UCSD-AML1 (cell line): ENCODE results near the gene GPR89A.
A peak's percentile ranks its signal among the peaks of the same experiment; 100 is the strongest.
"Not testable (repeated sequence)": the region's sequence is repeated elsewhere in the genome, so short reads cannot be mapped to it uniquely, and the experiment has no call there.

Source experiments
- DNase-seq: peaks from one replicate; lab custom pipeline; 2025; ENCODE audit not compliant: unreplicated experiment; lab: John Stamatoyannopoulos, UW

Gene GPR89A

DNA sequence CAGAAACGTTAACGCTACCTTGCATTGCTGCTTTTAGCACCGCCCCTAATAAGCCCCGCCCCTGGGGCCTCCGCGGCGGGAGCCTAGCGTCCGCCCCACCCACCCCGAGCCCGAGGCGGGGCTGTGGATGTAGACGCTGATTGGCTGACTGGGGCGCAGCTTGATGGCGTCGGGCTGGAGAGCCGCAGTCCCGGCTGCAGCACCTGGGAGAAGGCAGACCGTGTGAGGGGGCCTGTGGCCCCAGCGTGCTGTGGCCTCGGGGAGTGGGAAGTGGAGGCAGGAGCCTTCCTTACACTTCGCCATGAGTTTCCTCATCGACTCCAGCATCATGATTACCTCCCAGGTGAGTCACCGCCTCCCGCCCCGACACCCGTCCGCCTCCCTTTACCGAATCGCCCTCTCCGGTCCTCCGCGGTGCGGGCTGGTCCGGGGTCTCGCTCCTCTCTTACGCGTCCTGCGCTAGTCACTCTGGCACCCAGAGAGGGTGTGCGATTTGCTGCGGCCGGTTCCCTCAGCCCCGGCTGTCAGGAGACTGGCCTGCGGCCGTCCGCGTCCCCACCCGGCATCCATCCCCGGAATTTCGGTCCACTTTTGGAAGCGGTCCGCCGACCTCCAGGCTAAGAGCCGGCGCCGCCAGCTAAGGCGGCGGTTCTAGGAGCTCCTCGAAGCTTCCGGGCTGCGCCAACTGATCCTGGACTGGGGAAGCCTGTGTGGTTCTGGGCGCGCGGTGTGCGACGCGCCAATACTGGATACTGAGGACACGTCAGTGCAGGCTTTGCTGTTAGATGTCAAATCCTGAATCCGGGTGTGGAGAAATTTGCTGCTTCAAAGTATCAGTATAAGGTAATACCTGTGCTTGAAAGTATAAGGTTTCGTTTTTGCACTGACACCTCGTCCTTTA is at the start of gene GPR89A:
Gene GPR89A, plus strand, starts transcription at position 156 of the 901 bp plus-strand sequence. Its CDS starts 146 bp downstream, at position 302.
- peak; percentile 93 for DNase-seq

DNA sequence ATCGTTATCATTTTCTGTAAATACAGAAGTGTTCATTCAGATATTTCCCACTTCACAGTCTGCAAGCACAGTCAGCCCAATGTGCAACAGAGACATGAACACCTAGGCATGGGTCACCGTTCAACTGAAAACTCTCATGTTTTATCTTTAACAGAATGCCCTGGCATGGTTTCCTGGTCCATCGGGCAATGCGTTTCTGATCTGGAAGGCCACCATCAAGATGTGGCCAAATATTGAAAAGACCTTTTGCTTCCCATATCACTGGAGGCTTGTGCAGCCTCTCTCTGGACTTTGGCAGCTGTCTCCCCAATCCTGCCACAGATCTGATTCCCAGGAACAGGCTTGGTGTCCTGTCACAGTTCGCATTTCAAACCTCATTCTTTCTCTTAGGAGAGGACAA is 21.0 kb upstream of the GPR89A start:
- not testable (repeated sequence) for DNase-seq

DNA sequence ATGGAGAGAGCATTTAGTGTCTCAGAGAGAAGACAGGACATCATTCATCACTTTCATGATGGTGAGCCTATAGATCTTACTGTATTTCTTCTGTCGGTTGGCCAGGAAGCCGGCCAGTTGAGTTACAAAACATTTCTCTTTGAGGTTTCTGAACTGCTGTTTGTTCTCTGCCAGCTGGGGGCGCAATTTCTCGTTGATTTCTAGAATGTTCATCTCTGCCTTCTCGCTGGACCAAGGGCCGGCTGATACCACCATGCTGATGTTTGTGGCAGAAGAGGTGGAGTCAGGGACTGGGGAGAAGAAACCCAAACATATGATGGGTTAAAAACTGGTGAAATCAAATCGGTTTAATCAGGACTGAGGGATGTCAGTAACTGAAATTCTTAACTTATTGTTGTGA is 17.0 kb upstream of the GPR89A start:
- DNase-seq: not testable (repeated sequence)

DNA sequence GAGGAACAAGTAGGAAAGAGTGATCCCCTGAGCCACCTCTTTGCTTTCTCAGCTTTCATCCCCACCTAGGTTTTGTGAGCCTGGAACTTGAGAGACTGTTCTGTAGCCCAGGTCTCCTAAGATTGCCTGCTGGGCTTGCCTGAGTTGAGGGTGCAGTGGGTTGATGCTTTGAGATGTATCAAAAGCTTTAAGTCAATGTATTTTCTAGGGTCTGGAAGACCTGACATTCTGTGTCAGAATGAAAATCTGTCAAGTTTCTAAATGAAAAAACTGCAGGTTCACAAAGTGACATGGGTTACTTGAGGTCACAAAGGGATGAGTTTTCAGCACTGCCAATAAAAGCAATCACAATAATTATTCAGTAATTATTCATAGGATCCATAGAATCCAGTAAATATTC is 15.4 kb upstream of the GPR89A start:
- DNase-seq: not testable (repeated sequence)

DNA sequence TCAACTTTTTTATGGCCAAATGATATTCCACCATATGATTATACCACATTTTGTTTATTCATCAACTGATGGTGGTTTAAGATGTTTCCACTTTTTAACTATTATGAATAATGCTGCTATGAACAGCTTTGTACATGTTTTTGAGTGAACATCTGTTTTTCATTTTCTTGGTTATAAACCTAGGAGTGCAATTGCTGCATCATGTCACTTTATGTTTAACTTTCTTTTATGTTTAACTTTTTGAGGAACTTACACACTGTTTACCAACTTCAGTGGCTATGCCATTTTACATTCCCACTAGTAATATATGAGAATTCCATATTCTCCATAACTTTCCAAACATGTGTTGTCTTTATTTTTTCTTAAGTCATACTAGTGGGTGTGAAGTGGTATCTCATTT is 12.4 kb upstream of the GPR89A start:
- DNase-seq: not testable (repeated sequence)

DNA sequence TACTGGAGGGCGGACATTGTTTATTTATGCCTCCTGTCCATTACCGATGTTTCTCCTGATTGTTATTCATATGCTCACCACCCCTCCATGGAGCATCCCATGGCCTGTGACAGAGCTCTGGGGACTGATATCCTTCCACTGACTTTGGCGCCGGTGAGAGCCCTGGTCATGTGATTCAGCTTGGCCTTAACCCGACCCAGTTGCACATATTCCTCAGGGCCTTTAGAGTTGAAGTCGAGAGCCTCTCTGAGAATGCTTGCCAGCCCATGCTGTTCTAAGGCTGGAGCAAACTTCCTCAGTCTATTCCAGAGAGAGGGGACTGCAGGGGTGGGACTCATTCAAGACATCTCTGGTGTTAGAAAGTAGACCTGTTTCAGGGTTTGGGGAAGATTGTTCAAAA is 11.6 kb upstream of the GPR89A start:
- not testable (repeated sequence) for DNase-seq

DNA sequence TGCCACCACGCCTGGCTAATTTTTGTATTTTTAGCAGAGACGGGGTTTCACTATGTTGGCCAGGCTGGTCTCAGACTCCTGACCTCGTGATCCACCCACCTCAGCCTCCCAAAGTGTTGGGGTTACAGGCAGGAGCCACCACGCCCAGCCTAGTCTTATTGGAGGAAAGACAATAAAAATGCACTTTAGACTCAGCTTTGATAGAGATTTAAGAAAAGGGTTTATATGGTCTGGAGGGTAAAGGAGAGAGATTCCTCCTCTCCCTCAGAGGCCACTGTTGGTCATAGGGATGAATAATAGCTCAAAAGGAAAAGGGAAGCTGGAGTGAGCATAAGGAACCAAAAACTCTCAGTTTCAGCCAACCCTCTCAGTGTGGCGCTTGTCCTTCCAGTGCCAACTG is 8.4 kb upstream of the GPR89A start:
- not testable (repeated sequence) for DNase-seq

DNA sequence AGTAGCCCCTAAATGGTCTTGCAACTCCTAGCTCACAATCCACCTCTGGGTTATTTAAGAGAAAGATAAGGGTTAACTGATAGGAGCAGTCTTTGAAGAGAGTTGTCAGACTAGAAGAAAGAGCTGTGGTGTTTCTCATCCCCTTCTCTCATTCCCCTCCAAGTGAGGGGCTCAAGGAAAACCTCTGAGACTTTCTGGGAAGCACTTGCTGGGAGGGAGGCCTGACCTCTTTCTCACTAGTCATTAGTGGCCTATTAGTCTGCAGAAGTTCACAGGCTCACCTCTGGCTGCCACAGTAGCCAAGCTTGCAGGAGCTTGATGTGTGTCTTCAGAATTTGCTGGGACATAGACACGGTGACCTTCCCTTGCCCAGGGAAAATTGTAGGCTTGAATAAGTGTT is 6.2 kb upstream of the GPR89A start:
- no peak for DNase-seq

DNA sequence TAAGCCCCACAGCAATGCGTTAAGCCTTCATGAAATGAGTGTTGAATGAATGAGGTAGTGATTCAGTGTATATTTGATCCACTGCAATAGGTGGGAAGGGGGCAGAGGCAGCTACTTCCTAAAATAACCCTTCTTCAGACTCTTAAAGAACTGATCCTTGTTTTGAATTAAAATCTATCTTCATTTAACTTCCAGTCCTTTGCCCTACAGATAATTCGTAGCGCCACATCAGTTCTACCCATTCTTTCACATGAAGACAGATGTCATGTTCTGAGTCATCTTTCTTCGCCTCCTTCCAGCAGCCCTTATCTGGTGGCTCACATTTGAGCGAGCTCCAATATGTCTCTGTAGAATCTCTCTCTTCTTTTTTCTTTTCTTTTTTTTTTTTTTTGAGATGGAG is 948 bp upstream of the GPR89A start:
- not testable (repeated sequence) for DNase-seq

DNA sequence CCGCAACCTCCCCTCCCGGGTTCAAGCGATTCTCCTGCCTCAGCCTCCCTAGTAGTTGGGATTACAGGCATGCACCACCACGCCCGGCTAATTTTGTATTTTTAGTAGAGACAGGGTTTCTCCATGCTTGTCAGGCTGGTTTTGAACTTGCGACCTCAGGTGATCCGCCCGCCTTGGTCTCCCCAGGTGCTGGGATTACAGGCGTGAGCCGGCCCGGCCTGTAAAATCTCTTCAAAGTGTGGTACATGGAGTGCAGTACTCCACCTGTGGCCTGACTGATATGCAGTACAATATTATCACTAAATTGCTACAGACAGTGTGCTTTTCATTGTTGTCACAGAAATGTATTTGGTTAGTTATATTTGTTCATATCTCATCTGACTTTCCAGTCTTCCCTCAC is 499 bp upstream of the GPR89A start:
- not testable (repeated sequence) for DNase-seq

DNA sequence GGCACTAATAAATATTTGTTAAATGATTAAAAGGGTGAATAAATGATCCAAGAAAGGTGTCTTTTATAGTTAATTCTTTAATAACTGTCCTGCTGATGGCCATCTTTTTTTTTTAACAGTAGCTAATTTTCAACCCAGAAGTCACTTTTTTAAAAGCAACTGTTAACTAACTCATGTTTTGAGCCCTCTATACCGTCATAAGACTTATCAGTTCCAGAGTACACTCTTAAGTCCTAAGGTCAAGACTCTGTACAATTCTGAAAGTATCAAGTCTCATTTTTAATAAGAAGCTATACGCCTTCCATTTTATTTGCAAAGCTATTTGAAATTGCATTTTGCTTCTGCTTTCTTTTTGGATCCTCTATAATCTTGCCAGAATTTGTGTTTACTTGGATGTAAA is 3.0 kb downstream of the GPR89A start:
- DNase-seq: not testable (repeated sequence)

DNA sequence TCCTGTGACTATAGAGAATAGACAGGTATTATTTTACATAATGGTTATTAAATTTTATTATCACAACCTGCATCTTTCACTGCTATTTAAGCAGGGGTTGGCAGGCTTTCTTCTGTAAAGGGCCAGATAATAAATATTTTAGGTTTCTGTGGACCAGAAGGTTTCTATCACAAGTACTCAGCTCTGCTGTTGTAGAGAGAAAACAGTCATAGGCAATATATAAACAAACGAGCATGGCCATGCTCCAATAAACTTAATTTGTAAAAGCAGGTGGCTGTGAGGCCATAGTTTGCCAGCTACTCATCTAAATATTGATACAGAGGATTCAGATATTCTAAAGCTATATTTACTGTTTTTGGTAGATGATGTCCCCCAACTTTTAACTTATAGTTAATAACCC is 12.3 kb downstream of the GPR89A start:
- DNase-seq: not testable (repeated sequence)

DNA sequence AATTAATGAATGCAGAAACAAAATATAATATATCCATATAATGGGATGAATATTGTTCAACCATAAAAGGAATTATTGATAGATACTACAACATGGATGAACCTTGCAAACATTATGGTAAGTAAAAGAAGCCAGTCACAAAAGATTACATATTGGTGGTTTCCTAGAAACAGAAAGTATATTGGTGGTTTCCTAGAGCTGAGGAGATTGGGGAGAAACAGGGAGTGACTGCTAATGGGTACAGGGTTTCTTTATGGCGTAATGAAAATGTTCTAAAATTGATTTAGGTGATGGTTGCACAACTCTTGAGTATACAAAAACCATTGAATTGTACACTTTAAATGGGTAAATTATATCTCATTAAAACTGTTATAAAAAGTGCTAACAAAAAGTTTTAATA is 14.4 kb downstream of the GPR89A start:
- DNase-seq: not testable (repeated sequence)

DNA sequence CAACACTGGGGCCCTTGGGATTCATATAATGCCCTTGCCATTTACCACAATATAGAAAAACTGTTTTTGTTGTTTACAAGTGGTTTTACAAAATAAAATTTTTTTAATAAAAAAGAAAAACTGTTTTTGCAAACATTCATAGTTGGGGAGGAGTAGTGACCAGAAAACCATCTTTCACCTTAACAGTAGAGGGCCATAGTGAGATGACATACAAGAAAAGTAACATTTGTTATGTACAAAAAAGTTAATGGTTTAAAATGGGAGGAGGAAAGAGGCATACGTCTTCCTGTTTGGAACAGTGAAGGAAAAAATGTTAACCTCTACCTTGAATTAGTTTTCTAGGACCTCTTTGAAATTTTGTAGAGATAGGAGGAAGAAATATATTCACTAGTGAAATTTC is 28.4 kb downstream of the GPR89A start:
- DNase-seq: not testable (repeated sequence)

DNA sequence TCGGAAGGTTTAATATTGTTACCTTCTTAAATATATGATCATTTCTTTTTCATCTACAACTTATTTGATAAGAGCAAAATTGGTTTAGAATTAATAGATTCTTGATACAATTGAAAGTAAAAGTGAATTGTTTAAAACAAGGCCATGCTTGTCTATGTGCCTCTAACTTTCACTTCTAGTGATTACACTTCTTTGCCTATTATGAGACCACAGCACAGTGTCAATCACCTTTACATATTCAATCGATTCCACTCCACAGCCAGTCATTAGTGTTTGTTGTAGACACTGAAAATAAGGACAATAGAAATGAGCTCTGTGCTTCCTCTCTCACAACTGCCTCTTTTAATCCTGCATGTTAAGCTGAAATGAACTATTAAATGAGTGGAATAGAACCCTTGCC is 34.1 kb downstream of the GPR89A start:
- DNase-seq: not testable (repeated sequence)

DNA sequence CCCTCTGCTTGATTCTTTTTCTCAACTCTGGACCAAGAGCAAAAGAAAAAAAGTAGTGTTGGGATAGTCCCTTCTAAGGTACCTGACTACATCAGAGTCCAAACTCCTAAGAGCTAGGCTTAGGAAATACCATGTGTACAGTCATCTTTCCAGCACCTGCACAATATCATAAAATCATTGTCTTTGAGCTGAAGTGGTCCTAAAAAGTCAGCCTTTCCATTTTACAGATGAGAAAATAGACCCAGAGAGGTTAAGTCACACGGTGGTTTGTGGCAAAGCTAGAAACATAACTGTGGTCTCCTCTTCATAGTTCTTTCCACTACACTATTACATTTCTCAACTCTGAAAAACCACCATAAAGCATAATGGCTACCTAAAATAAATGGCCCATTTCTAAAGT is 36.2 kb downstream of the GPR89A start:
- not testable (repeated sequence) for DNase-seq

DNA sequence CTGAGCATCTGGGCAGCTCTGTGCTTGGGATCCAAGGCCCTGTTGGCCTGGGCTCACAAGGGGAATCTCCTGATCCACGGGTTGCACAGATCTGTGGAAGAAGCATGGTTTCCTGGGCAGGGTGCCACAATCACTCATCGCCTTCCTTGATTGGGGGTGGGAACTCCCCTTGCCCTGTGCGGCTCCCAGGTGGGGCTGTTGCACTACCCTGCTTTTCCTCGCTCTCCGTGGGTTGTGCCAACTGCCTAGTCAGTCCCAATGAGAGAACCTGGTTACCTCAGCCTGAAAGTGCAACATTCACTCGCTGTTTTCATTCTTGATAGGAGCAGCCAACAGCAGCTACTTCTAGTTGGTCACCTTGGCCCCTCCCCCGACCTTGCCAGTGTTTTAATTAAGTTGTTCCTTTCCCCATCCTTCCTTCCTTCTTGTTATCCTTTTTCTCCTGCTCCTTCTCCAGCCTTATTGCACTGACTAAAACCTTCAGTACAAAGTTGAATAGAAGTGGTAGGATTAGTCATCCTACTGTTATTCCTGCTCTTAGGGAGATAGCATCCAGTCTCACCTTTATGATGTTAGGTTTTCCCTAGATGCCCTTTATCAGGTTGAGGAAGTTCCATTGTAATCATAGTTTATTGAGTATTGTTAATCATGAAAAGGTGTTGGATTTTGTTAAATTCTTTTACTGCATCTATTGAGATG is 48.6 kb downstream of the GPR89A start:
- not testable (repeated sequence) for DNase-seq

DNA sequence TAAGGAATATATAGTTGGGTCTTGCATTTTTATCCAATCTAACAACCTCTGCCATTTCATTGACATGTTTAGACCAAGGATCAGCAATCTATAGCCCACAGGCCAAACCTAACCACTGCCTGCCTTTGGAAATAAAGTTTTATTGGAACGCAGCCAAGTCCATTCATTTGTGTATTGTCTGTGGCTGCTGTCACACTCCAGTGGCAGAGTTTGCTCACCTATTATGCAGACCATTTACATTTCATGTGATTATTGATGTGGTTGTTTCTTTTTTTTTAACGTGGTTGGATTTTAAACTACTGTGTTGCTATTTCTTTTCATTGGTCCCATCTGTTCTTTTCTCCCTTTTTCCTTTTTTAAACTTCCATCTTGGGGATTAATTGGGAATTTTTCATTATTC is 54.7 kb downstream of the GPR89A start:
- not testable (repeated sequence) for DNase-seq

DNA sequence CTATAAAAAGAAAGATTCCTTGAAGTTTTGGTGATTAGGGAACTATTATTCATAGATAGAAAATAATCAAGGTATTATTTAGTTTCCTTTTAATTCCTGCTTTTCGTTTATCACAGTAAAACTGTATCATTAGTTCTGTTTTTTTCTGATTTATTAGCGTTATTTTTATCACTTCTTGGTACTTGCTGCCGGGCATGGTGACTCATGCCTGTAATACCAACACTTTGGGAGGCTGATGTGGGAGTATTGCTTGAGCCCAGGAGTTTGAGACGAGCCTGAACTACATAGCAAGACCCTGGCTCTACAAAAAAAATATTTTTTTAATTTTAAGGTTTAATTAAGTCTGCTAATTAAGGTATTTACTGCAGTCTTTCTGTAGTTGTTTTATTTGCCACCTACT is 57.2 kb downstream of the GPR89A start:
- DNase-seq: not testable (repeated sequence)

DNA sequence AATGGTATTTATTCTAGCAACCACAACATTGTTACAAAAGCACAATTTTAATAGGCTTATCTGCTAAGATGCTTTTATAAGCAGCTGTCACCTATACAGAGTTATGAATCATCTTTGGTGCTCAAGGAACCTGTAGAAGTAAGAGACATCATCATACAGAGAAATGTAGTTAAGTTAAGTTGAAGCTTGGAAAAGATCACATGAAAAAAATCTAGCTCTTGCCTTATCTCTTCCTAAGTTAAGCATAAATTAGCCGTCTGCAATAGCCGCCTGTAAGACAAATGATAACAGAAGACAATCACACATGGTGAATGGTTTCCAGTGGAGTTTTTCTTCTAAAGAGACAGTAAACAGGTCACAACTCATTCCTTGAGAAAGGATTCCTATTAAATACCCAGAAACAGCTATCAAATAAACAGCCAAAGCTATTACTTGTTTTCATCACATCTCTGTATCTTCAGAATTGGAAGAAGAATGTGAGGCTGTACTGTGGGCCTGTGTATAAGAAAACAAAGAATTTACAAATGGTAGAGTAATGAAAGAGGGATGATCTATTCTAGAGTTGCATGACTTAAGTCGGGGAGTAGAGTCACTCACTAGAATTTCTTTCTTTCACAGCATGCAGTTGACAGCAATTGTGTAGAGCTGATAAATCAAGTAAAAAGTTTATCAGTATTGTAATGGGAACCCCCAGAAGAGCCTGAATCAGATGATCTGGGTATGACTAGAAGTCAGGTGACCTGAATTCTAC is 63.4 kb downstream of the GPR89A start:
- DNase-seq: not testable (repeated sequence)

DNA sequence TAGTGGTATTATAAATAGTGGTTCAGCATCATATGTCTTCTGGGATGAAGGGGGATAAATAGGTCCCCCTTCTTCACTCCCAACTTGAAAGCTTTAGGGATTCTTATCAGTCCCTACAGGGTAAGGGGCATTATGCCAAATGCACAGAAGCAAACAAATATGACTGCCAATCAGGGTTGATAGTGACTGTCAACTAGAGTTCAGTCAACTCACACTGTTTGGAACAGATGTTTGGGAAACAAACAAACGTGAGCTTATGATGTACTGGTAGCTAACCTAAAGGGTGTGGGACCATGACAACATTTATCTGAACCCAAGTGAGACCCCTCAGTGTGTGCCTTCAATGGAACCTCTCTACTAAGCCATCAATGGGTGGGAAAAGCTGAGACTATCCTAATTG is 65.4 kb downstream of the GPR89A start:
- DNase-seq: not testable (repeated sequence)
